ENCODE measurements around the gene LMAN1. TPM values are rescaled to one million over a fixed set of nuclear protein-coding genes. Genes with fewer than 3 reads are reported as not detected.

The LMAN1 gene
- total and polyA plus RNA-seq, 2 of the 4 experiments (the other 2 are of a cell fraction), result 83.1 to 213 TPM

DNA sequence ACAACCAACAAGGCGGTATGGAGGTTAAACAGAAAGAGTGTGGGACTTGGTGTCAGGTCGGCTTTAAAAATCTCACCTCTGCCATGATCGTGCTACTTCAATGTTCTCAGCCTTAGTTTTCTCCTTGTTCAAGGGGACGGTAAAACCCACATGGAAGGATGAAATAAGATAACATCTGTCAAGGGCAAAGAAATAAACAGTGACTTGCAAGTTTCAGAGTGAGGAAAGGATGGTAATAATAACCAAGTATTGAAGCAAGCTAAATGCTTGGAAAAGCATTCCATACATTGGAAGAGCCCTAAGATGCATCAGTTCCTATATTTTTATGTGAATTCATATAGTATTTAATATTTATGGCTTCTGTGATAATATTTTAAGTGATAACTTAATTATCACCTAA is 29.8 kb upstream of the LMAN1 start:
- no peak overlapping the region for H2BK120ac ChIP-seq (ENCODE audit: low read depth, low read length)
- DNase-seq, result no peak
- peaks cover 8% of the 10 kb centered on the region for H3K27me3 ChIP-seq (ENCODE audit: control insufficient read depth, insufficient read depth, low read length)
- ChIA-PET CTCF (interaction anchor here (1.1 to 1.3 kb wide), 2 partner anchors 14 to 80 kb away, joined by 4 to 5 read pairs; no protein-coding TSS in a partner anchor), POLR2A (ENCODE audit: unreplicated experiment) (no interaction called here)
- no peak overlapping the region for H3K4ac ChIP-seq (ENCODE audit: low read depth, low read length)
- H3K23ac ChIP-seq (ENCODE audit: low read depth, low read length), result no peak overlapping the region
- H2BK15ac ChIP-seq (ENCODE audit: low read depth, low read length), result no peak overlapping the region
- intact Hi-C loops (cut with micrococcal nuclease), result no loop called here
- no peak overlapping the region for H4K5ac ChIP-seq (ENCODE audit: low read depth, low read length)
- H3K9me3 ChIP-seq (ENCODE audit: control insufficient read depth, insufficient read depth, low read length), result no peaks in the 10 kb centered on the region
- H3K9ac ChIP-seq (ENCODE audit: low read depth, low read length), result no peak overlapping the region
- H3K4me2 ChIP-seq (ENCODE audit: low read depth, low read length), result no peak overlapping the region
- no peak for TF ChIP-seq RAD21 (IDR thresholded peaks at IDR 0.05; ENCODE audit: low read length)
- TF ChIP-seq NFE2L2 (IDR thresholded peaks at IDR 0.05; ENCODE audit: low read depth, low read length), result peak; percentile 35; the same call in 1 of the 2 replicates
- ATAC-seq (ENCODE audit: low read depth), result no peak
- dilution Hi-C loops (cut with HindIII; ENCODE audit: low sequenced_read_pairs, unreplicated experiment), result no loop called here
- no CpG with 5 or more reads among the region's 4 CpGs for WGBS, 2 experiments (ENCODE audit: extremely low coverage in 2 of 2, insufficient read length in 1 of 2)
- H2BK5ac ChIP-seq (ENCODE audit: low read depth, low read length, poor library complexity, severe bottlenecking), result no peak overlapping the region
- no peak overlapping the region for H4K8ac ChIP-seq (ENCODE audit: low read depth in 2 of 2, low read length in 2 of 2)
- no peak overlapping the region for H3K56ac ChIP-seq (ENCODE audit: extremely low read depth, insufficient read depth, low read length)
- H3K14ac ChIP-seq (replicated peaks; ENCODE audit: low read depth, low read length), result no peak overlapping the region
- no TSS peak for BruUV-seq (replicated peaks)
- no peak overlapping the region for H3K18ac ChIP-seq (ENCODE audit: low read depth, low read length)
- H4K20me1 ChIP-seq (ENCODE audit: insufficient read depth, low read length), result no peaks in the 10 kb centered on the region
- no peaks in the 10 kb centered on the region for H3K79me1 ChIP-seq (ENCODE audit: low read depth in 1 of 2, low read length in 2 of 2)
- H3K4me1 ChIP-seq (ENCODE audit: control insufficient read depth, insufficient read depth, low read length), result no peaks in the 10 kb centered on the region; the same call in 1 of the 2 replicates
- H4K91ac ChIP-seq (ENCODE audit: insufficient read depth, low read depth, low read length), result no peak overlapping the region
- H2AK5ac ChIP-seq (ENCODE audit: low read depth, low read length), result no peak overlapping the region
- no peak overlapping the region for H3K4me3 ChIP-seq (ENCODE audit: insufficient read depth, low read depth, low read length)
- no peak overlapping the region for H3K27ac ChIP-seq (ENCODE audit: insufficient read depth, low read length)
- H2BK20ac ChIP-seq (ENCODE audit: low read depth, low read length), result no peak overlapping the region
- no peak overlapping the region for H2AK9ac ChIP-seq (replicated peaks; ENCODE audit: low read depth, low read length, poor library complexity)
- H3K36me3 ChIP-seq (ENCODE audit: control insufficient read depth, insufficient read depth, low read length), result no peaks in the 10 kb centered on the region
- no peak overlapping the region for H2AFZ ChIP-seq (replicated peaks; ENCODE audit: low read length, poor library complexity)
- H3K9me1 ChIP-seq (ENCODE audit: insufficient read depth, low read length), result no peaks in the 10 kb centered on the region
- in situ Hi-C loops (cut with MboI; ENCODE audit: low sequenced_read_pairs), result no loop called here
